ENCODE measurements around the gene HSF5. TPM values are rescaled to one million over a fixed set of nuclear protein-coding genes. Genes with fewer than 3 reads are reported as not detected.

HSF5 gene
- polyA plus RNA-seq, 1 experiment: not detected

DNA sequence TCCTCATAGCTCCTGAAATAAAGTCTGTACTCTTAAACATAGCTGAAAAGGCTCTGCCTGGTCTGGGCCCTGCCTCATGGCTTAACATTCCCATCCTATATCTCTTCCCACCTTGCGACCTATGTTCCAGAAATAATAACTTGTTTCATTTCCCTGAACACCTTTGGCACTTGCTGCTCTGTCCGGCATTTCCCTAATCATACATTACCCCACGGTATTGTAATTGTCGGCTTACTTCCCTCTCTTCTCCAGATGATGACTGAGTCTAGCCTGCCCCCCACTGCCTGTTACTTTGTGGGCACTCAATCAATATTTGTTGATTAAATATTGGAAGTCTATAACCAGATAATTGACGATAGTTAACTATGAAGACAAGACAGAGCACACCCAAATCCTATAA is 113.0 kb downstream of the HSF5 start:
- no peak overlapping the region for H3K4me3 ChIP-seq (ENCODE audit: low read depth, low read length)
- H3K27me3 ChIP-seq (ENCODE audit: control insufficient read depth, insufficient read depth, low read length): peaks cover 5% of the 10 kb centered on the region
- no peak for DNase-seq (ENCODE audit: low read depth)
- H3K36me3 ChIP-seq (ENCODE audit: control insufficient read depth, insufficient read depth, low read length): no peaks in the 10 kb centered on the region
- POLR2A ChIA-PET: no interaction called here
- TF ChIP-seq, protein P1, sequence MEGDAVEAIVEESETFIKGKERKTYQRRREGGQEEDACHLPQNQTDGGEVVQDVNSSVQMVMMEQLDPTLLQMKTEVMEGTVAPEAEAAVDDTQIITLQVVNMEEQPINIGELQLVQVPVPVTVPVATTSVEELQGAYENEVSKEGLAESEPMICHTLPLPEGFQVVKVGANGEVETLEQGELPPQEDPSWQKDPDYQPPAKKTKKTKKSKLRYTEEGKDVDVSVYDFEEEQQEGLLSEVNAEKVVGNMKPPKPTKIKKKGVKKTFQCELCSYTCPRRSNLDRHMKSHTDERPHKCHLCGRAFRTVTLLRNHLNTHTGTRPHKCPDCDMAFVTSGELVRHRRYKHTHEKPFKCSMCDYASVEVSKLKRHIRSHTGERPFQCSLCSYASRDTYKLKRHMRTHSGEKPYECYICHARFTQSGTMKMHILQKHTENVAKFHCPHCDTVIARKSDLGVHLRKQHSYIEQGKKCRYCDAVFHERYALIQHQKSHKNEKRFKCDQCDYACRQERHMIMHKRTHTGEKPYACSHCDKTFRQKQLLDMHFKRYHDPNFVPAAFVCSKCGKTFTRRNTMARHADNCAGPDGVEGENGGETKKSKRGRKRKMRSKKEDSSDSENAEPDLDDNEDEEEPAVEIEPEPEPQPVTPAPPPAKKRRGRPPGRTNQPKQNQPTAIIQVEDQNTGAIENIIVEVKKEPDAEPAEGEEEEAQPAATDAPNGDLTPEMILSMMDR (IDR thresholded peaks at IDR 0.05; ENCODE audit: insufficient read depth, low read depth, low read length): no peak
- CTCF ChIA-PET: no interaction called here

GRCh38 chr17:58373923-58374322 is 114.3 kb downstream of the HSF5 start:
- ChIA-PET CTCF (interaction anchor here (0.8 to 2.0 kb wide), 3 partner anchors 12 to 57 kb away, joined by 3 to 7 read pairs (median 3); partner anchors contain the start of gene RNF43), POLR2A (no interaction called here)
- H3K27me3 ChIP-seq (ENCODE audit: control insufficient read depth, insufficient read depth, low read length): peaks cover 5% of the 10 kb centered on the region
- TF ChIP-seq, protein P1 (IDR thresholded peaks at IDR 0.05; ENCODE audit: insufficient read depth, low read depth, low read length): no peak
- no peak for DNase-seq (ENCODE audit: low read depth)
- H3K4me3 ChIP-seq (ENCODE audit: low read depth, low read length): no peak overlapping the region
- no peaks in the 10 kb centered on the region for H3K36me3 ChIP-seq (ENCODE audit: control insufficient read depth, insufficient read depth, low read length)

- Histone ChIP-seq H3K4me3 (ENCODE audit: low read depth, low read length) (no peak overlapping the region), H3K36me3 (ENCODE audit: control insufficient read depth, insufficient read depth, low read length) (no peaks in the 10 kb centered on the region), H3K27me3 (ENCODE audit: control insufficient read depth, insufficient read depth, low read length) (peaks cover 5% of the 10 kb centered on the region)
- no peak for DNase-seq (ENCODE audit: low read depth)
- TF ChIP-seq, protein P1 (IDR thresholded peaks at IDR 0.05; ENCODE audit: insufficient read depth, low read depth, low read length): no peak
- CTCF ChIA-PET: interaction anchor here (1.5 to 2.0 kb wide), 2 partner anchors 45 to 56 kb away, joined by 3 to 7 read pairs; partner anchors contain the start of gene RNF43
- POLR2A ChIA-PET: no interaction called here
Observed at GRCh38 chr17:58373003-58373402, 115.2 kb downstream of the HSF5 start.

DNA sequence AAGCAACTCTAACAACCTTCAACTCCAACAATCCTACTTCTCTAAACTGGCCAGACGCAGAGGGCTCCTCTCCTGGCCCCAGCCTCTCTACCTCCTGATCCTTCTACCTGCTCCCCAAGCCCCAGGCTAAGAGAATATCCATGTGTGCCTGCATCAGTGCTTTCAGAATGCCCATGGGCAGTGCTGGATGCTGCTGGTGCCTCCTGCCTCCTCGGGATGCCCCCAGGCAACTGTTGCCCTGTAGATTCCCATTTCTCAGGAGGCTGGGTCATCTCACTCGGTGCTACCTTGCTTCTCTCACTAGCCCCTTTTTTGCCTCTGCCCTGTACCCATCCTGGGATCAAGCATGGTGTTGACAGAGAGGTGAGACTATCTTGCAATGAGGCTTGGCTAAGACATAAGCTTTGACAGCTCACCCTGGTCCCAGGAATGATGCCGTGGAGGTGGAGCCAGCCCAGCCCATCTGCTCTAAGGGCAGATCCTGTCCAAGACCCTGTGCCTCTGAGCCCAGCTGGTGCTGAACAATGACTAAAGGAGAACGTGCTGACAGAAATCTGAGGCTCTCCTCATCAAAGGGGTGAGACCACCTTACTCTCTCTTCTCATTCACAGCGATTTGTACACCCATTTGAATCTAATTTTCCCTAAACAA is 116.8 kb downstream of the HSF5 start:
- CTCF ChIA-PET: interaction anchor here (0.9 to 3.1 kb wide), 4 partner anchors 10 to 54 kb away, joined by 3 to 9 read pairs (median 3); partner anchors contain the start of gene RNF43

GRCh38 chr17:58370716-58371115 is 117.5 kb downstream of the HSF5 start:
- ChIA-PET CTCF (interaction anchor here (0.9 to 3.1 kb wide), 2 partner anchors 29 to 53 kb away, joined by 3 to 9 read pairs; no protein-coding TSS in a partner anchor), POLR2A (no interaction called here)
- TF ChIP-seq, protein P1 (IDR thresholded peaks at IDR 0.05; ENCODE audit: insufficient read depth, low read depth, low read length): no peak
- no peak overlapping the region for H3K4me3 ChIP-seq (ENCODE audit: low read depth, low read length)
- no peak for DNase-seq (ENCODE audit: low read depth)
- H3K27me3 ChIP-seq (ENCODE audit: control insufficient read depth, insufficient read depth, low read length): peaks cover 1% of the 10 kb centered on the region
- no peaks in the 10 kb centered on the region for H3K36me3 ChIP-seq (ENCODE audit: control insufficient read depth, insufficient read depth, low read length)

More for the DNA sequence above, 116.8 kb downstream of the HSF5 start:
- H3K36me3 ChIP-seq (ENCODE audit: control insufficient read depth, insufficient read depth, low read length): no peaks in the 10 kb centered on the region
- no peak for DNase-seq (ENCODE audit: low read depth)
- no peak overlapping the region for H3K4me3 ChIP-seq (ENCODE audit: low read depth, low read length)
- peaks cover 1% of the 10 kb centered on the region; the same call in 1 of the 2 replicates for H3K27me3 ChIP-seq (ENCODE audit: control insufficient read depth, insufficient read depth, low read length)
- TF ChIP-seq, protein P1 (IDR thresholded peaks at IDR 0.05; ENCODE audit: insufficient read depth, low read depth, low read length): no peak
- POLR2A ChIA-PET: no interaction called here

All from BJ (cell line).